ENCODE measurements around the gene COX14.

- TF ChIP-seq CTCF (optimal IDR thresholded peaks at IDR 0.05 in 1 of 3, IDR thresholded peaks at IDR 0.05 in 1 of 3, conservative IDR thresholded peaks at IDR 0.05 in 1 of 3; ENCODE audit: extremely low read depth in 1 of 3, insufficient read depth in 2 of 3, low read length in 3 of 3) (no peak), EZH2 (IDR thresholded peaks at IDR 0.05; ENCODE audit: low read length) (no peak)
Observed at GRCh38 chr12:50145439-50145838, 33.4 kb downstream of the COX14 start.
